HG03064 (cell line): ENCODE results near the gene EPS15.

Source experiments
- ATAC-seq: cut with Tn5 transposase; IDR thresholded peaks from one replicate; pipeline ENCODE4 v1.9.1; 2021; ENCODE audit warnings: low read depth; ENCODE audit not compliant: unreplicated experiment

Gene EPS15

DNA sequence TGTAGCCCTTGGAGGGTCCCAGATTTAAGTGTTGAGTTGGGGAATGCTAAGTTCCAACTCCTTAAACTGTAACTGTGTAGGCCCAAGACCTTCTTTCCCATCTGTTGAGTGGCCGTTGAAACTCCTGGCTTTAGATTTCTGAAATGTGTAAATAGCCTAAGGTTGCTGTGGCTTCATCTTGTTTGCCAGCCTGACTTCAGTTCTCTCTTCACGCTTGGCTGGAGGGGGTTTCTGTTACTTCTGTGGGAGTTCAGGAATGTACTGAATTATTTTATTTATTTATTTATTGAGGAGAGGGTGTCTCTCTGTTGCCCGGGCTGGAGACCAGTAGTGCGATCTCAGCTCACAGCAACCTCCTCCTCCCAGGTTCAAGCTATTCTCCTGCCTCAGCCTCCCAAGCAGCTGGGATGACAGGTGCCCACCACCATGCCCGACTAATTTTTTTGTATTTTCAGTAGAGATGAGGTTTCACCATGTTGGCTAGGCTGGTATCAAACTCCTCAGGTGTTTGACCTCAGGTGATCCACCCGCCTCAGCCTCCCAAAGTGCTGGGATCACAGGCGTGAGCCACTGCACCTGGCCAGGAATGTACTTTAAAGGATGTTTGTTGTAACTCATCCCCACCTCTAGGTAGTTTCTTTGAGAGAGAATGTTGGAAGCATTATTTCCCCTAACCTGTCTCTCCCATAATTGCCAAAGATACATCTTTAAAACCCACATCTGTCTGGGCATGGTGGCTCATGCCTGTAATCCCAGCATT lies 194.6 kb downstream of the EPS15 start:
- no peak for ATAC-seq

DNA sequence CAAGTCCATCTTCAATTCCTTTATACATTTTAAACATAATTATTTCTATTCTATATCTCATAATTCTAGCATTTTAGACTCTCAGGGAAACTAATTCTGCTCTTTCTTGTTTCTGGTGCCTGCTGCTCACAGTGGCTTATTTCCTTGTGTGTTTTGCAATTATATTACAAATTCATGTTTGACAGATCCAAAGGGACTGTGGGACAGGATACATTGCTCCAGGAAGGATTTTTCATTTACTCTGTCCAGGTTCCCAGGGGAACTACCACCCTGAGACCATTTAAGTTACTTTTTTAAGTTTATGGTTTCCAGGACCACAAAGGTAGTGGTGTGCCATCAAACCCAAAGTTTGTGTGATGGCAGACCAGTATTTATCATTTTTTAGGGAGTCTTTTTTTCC lies 195.3 kb downstream of the EPS15 start:
- ATAC-seq: no peak

DNA sequence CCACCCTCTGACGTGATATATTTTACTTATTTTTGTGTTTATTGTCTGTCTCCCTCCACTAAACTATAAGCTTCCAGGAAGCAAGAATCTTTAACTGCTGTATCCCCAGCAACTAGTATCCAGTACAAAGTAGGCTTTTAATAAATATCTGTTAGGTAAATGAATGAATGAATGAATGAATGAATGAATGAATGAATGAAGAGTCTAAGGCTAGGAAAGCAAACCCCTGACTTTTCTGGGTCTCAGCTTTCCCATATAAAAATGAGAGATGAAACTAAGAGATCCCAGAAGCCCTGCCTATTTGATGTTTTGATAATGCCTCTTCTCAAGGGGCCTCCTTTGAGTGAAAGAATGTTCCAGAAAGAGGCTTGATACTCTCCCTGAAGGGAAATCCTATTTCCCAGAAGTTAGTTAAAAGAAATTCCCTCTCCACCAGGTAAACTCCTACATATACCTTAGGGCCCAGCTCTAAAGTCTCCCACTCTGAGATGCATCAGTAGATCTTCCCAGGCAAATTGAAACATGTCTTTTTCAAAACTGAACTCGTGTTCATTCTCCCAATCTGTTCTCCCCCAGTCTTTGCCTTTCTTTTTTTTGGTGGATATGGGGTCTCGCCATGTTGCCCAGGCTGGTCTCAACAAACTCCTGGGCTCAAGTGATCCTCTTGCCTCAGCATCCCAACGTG lies 196.5 kb downstream of the EPS15 start:
- ATAC-seq: no peak

DNA sequence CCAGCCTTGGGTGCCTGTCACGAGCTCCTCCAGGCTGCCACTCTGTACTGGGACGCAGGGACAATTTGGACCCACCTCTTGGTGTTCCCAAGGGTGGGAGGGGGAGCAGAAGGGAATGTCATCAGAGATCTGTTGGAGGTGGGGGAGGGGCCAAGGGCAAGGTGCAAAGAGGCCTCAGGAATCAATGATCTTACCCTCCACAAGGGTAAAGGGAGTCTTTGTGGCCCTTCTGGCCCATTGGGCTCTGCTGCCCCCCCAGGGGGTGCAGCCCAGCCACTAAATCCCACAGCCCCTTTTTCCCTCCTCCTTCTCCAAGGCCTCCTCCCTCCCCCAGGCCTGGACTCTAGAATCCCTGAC lies 197.2 kb downstream of the EPS15 start:
- no peak for ATAC-seq

DNA sequence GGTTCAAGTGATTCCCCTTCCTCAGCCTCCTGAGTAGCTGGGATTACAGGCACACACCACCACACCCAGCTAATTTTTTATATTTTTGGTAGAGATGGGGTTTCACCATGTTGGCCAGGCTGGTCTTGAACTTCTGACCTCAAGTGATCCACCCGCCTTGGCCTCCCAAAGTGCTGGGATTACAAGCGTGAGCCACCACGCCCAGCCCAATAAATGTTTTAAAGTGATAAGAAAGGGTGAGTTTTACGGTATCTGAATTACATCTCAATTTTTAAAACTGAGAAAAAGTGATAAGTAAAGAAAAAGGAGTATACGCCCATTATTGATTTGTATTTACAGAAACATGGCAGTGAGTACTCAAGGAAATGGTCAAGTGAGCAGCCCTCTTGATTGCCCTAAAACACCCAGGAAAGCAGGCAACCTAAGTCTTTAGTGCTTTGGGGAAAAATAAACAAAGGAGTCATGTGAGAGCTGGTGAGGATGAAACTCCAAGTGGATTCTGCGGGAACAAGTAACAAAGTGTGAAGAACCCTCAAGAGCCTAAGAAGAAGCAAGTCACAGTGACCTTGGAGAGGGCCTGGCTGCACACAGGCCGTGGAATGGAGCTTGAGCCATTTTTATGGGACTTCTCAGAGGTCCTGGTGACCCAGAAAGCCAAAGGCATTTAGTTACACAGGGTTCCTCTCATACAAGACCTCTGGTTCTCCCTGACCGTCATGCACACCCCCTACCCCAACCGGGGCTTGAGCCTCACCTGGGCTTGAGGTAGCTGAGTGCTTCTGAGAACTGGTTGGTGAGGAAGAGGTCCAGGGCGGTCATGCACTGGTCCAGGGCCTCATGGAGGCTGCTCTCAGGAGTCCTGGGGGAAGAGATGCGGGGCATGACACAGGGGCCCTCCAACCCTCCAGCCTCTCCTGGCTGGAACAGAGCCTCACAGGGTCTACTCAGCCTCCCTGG lies 197.8 kb downstream of the EPS15 start:
- no peak for ATAC-seq

DNA sequence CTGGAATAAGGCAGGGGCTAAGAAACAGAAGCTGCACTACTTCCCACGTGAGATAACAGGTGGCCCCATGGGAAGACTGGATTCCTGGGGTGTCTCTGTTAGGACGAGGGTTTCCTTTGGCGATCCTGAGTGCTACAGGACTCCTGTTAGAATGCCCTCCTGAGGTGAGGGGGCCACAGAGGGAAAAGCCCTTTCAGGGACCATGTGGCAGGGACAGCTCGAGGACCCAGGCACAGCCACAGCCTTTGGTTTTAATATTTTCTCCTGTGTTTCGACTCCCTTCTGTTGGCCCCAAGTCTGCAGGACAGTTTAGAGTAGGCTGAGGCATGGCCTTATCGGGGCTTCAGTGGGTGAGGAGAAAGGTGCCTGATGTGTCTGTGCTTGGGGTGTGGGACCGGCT lies 201.3 kb downstream of the EPS15 start:
- no peak for ATAC-seq

DNA sequence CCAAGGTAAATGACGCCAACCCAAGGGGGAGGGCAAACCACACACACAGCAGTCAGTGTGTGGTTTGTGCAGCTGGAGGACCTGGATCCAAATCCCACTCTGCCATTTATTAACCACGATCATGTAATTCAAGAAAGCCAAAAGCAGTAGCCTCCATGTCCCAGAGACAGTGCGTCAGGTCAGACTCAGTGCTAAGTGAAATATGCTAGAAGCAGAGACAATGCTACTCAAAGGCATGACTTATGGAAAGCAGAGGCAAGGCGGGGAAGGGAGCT lies 202.3 kb downstream of the EPS15 start:
- ATAC-seq: no peak

DNA sequence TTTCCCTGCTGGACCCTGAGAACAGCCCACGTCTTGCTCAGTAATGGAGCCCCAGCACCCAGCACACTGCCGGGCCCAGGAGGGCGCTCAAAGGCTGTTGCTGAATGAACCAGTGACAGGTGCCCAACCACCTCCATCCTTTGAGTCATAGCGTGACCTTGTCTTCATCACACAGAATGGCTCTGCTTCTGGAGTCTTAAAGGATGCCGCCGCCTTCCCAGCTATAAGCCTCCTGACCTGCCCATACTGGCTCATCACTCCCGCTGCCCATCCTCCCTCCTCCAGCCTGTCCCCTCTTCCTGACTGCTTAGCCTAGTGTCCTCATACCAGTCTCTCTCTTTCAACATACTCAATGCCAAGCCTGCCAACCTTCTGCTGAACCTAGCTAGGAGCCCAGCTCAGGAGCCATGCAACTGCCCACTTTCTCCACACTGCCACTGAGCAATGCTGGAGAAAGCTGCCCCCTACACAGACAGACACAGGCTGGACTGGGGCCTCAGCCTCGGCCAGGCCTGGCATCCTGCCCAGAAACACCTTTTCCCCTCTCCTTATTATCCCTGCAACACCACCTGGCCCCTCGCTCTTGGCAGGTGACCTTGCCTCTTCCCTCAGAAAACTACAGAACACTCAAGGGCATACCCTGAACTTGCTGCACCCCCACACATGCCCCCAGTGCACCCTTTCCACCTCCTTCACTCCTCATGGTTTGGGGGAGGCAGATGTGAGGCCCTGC lies 202.8 kb downstream of the EPS15 start:
- ATAC-seq: no peak

DNA sequence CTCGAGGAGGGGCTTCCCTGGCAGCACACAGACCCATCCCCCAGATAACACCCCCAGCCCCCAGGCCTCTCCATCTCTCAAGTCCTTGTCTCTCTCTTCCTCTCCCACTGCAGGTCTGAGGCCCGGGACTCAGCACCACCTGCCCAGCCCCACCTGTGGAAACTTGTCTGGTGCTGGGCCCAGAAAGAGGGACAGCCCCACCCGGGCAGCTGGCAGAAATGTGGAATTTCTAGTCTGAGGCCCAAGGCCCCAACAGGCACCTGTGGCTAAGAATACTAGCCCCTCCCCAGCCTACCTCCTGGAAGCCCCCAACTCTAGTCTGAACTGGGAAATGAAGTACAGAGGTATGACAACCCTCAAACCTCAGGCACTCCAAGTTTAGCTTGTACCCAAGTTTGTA lies 204.1 kb downstream of the EPS15 start:
- no peak for ATAC-seq

DNA sequence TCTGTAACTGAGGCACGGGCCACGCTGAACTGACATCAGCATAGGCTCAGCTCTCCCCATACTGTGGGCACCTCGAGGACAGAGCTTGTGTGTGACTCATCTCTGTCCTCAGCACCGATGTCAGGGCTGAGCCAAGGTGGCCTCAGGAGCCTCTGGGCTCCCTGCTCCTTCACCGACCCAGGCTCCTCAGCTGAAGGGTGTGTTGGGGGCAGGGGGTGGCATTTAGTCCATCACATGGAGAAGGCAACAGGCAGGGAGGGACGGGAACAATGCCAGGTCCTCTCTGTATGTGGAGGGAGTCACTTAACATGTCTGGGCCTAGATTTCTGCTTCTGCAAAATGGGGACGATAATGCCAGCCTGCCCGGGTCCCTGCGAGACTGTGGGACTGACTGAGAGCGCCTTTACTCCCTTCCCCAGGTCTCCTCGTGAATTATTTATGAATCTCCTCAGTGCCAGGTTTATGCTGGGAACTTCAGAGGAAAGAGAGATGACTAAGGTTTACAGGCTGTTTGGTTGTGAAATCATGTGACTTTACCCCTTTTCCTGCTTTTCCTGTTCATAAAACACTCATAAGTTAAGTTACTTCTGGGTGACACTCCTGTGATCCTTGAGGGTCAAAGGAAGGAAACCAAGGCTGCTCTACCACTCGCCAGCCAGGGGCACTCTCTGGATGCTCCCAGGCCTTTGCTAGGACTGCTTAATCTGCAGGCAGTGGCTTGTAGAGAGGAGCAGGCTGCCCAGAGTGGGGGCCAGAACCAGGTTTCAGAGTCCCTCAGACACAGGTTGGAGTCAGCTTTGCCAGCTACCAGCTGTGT lies 204.9 kb downstream of the EPS15 start:
- no peak for ATAC-seq

DNA sequence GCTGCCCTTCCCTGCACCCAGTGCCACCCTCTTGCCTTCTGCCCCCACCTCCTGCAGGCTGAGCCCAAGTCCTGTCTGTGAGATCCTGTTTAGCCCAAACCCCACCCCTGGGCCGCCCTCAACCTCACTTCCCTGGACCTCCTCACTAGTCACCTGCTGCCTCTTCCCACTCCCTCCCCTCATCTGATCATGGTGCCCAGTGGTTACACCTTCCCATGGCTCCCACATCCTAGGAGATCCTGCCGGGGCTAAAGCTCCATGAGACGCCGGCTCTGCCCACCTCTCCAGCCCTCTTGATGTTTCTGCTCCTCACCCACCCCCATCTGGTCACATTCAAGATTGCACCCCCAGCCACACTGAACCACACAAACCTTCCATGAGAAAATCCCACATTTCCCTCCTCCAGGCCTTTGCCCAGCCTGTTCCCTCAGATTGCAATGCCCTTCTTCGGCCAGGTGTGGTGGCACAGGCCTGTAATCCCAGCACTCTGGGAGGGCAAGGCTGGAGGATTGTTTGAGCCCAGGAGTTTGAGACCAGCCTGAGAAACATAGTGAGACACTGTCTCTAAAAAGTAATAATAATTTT lies 205.7 kb downstream of the EPS15 start:
- ATAC-seq: no peak

DNA sequence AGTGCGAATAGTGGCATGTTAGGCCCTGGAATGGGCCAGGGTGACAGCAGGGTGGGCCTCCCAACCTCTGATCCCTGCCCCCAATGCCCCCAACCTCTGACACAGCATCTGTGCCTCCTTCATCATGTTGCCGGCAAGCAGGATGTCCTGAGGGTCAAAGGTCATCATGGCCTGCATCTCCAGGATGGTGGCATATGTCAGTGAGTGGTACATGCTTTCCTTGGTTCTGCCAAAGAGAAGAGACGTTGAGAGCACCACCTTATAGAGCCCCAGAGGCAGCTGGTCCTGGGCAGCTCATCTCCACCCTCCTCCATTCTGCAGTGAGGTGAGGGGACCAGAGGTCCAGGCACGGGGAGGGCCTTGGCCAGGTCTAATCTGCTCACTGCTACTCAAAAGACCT lies 206.3 kb downstream of the EPS15 start:
- ATAC-seq: no peak

DNA sequence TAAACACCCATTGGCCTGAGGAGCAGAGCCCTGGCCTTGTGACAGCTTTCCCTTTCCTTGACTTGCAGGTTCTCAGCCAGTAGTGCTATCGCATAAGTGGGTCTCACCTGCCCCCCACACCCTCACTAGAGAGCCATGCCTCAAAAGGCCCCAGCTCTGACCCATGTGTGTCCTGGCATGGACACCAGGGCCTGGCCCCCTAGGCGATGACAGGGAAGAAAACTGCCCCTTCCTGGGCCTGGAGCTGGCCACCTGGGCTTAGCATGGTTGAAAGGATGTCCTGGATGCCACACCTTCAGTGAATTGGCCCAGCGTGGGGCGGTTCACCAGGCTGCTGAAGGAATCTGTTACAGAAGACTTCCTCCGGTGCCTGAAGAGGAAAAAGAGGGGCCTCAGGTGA lies 207.2 kb downstream of the EPS15 start:
- ATAC-seq: no peak

DNA sequence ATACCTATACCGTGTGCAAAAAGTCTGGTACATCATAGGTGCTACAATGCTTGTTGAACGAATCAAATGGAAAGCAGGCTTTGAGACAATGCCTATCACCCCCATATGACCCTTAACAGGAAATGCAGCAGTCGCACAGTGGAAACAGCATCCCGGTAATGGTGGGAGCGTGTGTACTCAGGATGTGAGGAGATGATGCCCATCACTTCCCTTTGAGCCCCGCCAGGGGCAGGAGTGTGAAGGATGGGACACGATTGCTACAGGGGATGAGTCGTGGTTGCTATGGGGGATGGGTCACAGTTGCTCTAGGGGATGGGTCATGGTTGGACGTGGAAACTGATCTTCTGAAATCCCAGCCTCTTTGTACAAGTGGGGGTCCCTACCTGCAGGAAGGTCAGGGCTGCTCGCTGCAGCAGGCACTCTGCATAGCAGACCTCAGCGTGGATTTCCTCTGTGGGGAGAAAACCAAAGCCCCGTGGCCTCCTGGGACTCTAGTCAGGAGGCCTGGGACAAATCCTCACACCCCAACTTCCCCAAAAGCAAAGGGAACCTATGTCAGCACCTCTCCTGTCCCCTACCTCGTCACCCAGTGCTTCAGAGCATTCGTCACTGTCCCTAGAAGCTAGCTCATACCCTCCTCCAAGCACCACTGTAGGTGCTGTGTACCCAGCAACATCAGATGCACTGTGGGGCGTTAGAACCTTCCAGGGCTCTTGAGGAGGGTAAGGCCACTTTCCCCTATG lies 208.0 kb downstream of the EPS15 start:
- ATAC-seq: no peak

DNA sequence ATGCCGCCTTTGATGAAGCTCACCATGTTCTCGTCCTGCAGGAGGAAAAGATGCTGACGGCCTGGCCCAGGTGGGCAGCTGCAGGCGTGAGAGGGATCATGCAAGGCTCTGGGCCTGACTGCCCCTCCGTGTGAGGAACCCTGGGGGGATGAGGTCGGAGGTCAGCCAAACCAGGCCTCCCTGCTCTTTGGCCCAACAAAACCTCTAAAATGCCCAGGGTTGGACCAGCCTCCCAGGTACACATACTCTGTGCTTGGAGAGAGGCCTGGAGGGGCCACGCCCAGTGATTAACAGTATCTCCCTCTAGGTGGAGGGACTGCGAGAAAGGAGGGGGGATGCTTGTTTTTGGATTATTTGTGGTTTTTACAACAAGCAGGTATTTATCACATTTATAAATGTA lies 209.8 kb downstream of the EPS15 start:
- ATAC-seq: no peak

DNA sequence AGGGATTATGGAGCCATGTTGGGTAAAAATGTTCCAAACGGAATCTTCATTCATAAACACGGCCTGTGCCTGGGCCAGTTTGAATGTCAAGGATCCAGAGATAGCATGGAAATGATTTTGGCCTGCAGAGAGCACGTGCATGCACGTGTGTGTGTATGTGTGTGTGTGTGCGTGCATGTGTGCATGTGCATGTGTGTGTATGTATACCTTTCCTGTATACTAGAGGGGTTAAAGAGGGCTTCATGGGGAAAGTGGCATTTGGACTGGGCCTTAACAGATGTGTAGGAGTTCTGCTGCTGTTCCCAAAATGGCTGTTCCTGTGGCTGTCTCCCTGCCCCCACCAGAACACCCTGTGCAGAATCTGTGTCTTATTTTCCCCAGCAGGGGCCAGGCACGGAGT lies 210.4 kb downstream of the EPS15 start:
- ATAC-seq: no peak

DNA sequence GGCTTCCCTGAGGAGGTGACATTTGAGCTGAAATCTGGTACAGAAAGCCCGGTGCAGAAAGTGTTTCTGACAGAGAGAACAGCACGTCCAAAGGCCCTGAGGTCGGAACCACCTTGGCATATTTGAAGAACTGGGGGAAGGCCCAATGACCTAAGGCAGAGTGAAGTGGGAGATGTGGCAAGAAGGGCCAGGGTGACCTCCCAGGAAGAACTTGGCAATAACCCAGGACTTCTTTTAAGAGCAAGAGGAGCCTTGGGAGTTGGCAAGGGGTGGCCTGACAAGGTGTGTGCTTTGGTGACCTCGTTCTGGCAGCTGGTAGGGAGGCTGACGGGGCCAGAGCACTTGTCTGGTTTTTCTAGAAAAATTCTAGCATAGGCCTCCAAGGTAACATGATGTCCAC lies 212.1 kb downstream of the EPS15 start:
- ATAC-seq: no peak

DNA sequence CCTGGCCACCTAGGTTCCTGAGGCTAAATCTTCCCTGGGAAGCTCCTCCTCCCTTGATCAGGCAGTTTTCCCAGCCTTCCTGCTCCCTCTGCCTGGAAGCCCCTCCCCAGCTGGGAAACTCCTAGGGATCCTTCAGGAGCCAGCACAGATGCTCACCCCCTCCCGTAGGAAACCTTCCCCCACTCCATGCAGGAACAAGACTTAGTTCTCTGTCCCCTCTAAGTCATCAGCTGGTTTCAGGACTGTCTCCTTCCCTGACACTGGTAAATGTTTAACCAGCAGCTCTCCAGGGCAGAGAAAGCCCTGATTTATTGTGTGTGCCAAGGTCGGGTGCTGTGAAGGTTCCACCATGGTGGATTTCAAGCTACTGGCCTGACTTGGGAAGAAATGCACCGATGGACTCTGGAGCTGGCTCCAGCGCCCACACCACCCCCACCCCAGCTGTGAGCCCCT lies 213.7 kb downstream of the EPS15 start:
- ATAC-seq: no peak

DNA sequence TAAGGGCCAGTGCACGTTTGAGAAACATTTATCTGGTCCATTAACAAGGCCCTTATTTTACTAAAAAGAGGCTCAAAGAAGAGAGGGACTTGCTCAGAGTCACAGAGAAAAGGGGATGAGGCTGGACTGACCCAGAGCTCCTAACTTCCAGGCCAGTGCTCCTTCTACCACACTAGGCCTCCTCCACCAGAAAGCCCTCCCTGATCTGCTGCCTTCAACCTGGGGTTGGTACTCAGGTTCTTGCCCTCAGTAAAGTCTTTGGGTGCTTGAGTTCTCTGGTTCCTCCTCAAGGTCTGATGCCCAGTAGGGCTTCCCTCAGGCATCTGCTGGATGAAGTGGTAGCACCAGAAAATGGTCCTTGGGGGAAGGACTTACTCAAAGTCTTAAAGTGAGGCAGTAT lies 214.7 kb downstream of the EPS15 start:
- no peak for ATAC-seq
